WI38 (cell line): ENCODE results near the gene ERAL1.
A peak's percentile ranks its signal among the peaks of the same experiment; 100 is the strongest.

Experiments
- H3K4me3 ChIP-seq: 2 replicates; pipeline ENCODE4 v1.5.1; 2011; ENCODE audit warnings: low read depth, mild to moderate bottlenecking, control low read depth, low read length
- TF ChIP-seq, protein P1 (sequence below): IDR thresholded peaks from 2 replicates; pipeline ENCODE4 v1.5.1; 2012; ENCODE audit warnings: low read depth, mild to moderate bottlenecking, control low read depth, low read length

The ERAL1 gene

GRCh38 chr17:28854457-28855335 is at the start of gene ERAL1:
Gene ERAL1, plus strand, starts transcription at chr17:28855016. Its CDS starts 19 bp downstream, at chr17:28855035.
- H3K4me3 ChIP-seq: peak within 1 kb of the TSS; percentile 94
- TF ChIP-seq, protein P1, sequence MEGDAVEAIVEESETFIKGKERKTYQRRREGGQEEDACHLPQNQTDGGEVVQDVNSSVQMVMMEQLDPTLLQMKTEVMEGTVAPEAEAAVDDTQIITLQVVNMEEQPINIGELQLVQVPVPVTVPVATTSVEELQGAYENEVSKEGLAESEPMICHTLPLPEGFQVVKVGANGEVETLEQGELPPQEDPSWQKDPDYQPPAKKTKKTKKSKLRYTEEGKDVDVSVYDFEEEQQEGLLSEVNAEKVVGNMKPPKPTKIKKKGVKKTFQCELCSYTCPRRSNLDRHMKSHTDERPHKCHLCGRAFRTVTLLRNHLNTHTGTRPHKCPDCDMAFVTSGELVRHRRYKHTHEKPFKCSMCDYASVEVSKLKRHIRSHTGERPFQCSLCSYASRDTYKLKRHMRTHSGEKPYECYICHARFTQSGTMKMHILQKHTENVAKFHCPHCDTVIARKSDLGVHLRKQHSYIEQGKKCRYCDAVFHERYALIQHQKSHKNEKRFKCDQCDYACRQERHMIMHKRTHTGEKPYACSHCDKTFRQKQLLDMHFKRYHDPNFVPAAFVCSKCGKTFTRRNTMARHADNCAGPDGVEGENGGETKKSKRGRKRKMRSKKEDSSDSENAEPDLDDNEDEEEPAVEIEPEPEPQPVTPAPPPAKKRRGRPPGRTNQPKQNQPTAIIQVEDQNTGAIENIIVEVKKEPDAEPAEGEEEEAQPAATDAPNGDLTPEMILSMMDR: no peak

DNA sequence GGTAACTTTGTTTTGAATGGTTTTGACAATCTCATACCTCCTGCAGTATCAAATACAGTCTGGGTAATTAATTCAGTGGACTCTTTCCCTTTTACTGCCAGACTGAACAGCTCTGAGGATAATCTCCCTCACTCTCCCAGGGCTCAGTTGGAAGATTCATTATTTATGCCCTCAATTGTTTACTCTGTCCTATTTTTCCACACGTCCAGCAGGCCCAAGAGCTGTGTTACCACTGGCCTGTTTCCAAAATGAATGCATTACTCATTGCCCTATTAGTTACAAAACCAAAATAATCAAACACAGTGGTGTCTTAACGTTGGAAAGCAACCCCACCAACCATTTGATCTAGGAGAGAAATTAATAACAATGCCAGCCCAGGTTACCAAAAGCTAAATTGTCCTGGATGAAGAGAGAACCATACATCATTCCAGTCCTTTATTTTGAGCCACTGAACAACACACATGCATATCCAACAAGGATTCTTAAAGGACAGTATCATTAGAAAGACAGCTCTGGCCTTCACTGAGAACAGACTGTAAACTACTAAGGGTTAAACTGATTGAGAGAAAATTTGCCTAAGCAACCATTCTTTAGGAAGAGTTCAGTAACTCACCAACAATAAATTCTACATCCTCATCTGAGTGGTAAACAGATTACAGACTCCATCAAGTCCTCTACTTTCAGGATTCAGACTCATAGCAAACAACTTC is 46.7 kb upstream of the ERAL1 start:
- TF ChIP-seq, protein P1: no peak
- H3K4me3 ChIP-seq: peak overlapping the region; percentile 28

DNA sequence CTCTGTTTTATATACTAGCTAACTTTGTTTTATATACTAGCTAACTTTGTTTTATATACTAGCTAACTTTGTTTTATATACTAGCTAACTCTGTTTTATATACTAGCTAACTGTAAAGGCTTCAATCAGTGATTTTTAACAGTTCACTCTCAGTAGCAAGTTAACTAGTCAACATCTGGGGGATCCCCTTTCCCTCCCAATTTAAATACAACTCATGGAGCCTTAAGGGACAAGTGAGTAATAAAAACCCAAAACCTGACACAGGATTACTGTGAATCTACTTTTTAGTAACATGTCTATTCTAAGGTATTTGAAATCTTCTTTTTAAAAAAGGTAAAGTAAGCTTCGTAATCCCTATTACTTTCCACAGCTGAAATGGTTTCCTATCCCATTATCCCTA is 44.4 kb upstream of the ERAL1 start:
- H3K4me3 ChIP-seq: no peak overlapping the region
- TF ChIP-seq, protein P1: no peak

- TF ChIP-seq, protein P1: no peak
- peak overlapping the region; percentile 92 for H3K4me3 ChIP-seq
Measured at GRCh38 chr17:28811651-28812090, 43.1 kb upstream of the ERAL1 start.

DNA sequence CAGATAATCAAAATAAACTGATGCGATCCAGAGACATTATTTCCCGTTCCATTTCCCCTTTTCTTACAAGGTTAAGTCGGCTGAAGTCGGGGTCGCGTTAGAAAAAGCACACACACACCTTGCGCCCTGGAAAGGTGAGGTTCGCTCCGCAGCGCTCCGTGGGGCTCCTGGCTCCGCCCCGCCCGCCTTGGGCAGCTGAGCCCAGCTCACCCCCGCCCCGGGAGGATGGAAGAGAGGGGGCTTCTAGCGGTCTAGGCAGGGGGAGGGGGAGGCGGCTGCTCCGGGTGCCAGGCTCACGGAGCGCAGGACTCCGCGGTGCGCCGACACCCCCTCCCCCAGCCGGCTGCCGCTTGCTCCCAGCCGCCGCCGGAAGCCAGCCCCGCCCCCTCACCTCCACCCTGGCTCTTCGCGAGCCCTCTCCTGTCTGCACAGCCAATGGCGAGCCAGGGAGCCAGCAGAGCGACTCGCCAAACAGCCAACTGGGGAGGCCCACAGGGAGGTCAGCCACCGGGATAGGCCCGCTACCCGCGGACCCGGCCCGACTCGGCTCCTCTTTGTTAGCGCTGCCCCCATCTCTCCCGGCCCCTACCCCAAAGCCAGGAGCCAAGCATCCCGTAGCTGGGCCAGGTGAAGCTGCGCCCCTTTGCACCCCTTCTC is 42.6 kb upstream of the ERAL1 start:
- TF ChIP-seq, protein P1: no peak
- H3K4me3 ChIP-seq: peak overlapping the region; percentile 92

DNA sequence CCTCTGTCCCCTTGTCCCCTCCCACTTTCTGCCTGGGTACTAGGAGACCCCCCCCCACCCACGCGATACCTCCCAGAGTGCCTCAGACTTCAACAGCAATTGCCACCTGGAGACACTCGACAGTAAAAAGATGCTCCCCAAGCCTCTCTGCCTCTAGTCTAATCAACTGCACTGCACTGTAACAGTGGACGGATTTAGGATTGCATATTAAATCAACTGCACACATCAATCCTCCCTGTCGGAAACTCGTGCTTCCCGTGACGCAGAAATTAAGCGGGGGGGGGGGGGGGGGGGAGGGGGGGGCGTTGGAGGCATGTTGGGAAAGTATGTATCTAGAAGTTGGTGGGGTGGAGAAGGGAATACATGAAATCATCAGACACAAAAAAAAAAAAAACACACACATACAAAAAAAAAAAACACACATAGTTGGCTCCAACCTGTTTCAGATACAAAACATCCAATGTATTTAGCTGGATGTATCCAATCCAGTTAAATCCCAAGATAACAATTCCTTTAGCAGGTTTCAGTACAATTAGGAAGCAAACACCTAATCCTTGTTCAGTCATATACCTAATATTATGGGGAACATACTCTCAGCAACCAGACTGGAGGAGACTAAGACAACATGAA is 42.0 kb upstream of the ERAL1 start:
- H3K4me3 ChIP-seq: peak overlapping the region; percentile 92
- TF ChIP-seq, protein P1: no peak
